Hematopoietic multipotent progenitor cell treated with erythropoietin and hydrocortisone succinate and interleukin-3 and kit ligand, for 6 days (in vitro differentiated cells): ENCODE data around the gene SEMA4D.

ENCODE experiments used
- DNase-seq: peaks from one replicate; pipeline ENCODE4 v3.0.0-alpha.2; 2015

The SEMA4D gene

GRCh38 chr9:89425921-89426383 lies 72.0 kb downstream of the SEMA4D start:
- DNase-seq, result no peak

GRCh38 chr9:89425024-89425805 lies 72.7 kb downstream of the SEMA4D start:
- DNase-seq, result no peak

GRCh38 chr9:89422151-89422975 lies 75.5 kb downstream of the SEMA4D start:
- DNase-seq, result peak; percentile 88

GRCh38 chr9:89421595-89421994 lies 76.3 kb downstream of the SEMA4D start:
- DNase-seq, result no peak

GRCh38 chr9:89420397-89421178 lies 77.3 kb downstream of the SEMA4D start:
- peak; percentile 64 for DNase-seq

GRCh38 chr9:89419978-89420394 lies 77.9 kb downstream of the SEMA4D start:
- DNase-seq, result no peak

GRCh38 chr9:89418882-89419640 lies 78.9 kb downstream of the SEMA4D start:
- DNase-seq, result no peak

GRCh38 chr9:89418474-89418845 lies 79.5 kb downstream of the SEMA4D start:
- no peak for DNase-seq

DNA sequence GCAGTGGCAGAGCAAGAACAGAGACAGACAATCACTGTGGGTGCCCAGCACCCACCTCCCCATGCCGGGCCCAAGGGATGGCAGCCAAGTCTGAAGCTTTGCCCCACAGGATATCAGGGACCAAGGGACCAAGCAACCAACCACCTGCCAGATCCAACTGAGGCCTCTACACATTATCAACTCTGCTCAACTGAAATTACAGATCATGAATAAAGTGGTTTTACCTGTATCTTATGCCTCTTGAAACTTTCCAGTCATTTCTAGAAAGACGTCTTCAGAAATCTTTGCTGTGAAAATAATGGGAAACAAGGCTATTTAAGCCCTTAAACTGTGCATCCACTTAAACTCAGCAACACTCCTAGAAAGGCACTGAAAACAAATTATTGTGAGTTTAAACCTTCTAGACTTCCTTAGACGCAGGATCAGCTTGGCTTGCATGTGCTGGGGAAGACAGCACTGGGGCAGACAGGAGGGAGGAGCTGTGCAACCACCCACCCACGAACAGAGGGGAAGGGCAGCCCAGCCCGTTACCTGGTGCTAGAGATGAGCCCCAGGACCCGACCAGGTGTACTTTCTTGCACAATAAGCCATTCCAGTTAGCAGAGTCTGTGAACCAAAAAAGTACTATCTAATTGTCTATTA lies 80.0 kb downstream of the SEMA4D start:
- no peak for DNase-seq

- DNase-seq, result no peak
These were observed 83.1 kb downstream of the SEMA4D start for GRCh38 chr9:89414670-89415324.

GRCh38 chr9:89413963-89414638 lies 83.8 kb downstream of the SEMA4D start:
- DNase-seq, result no peak

- DNase-seq, result no peak
These were observed 85.0 kb downstream of the SEMA4D start for GRCh38 chr9:89412951-89413350.

DNA sequence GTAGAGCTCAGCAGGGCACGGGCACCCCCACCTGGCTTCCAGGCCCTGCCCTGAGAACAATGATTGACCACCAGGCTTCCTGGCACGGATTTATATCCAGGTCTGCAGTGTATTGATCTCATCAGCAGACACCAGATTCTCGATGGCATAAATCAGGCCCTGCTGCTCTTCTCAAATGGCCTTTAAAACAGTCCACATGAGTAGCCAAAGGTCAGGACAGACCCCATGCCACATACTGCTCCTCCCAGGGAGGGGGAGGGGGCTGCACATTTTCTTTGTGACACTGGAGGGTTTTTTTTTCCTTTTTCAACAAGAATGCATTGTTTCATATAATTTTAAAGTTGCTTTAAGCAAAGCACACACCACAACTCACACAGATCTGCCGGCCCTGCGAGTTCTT lies 85.4 kb downstream of the SEMA4D start:
- no peak for DNase-seq

DNA sequence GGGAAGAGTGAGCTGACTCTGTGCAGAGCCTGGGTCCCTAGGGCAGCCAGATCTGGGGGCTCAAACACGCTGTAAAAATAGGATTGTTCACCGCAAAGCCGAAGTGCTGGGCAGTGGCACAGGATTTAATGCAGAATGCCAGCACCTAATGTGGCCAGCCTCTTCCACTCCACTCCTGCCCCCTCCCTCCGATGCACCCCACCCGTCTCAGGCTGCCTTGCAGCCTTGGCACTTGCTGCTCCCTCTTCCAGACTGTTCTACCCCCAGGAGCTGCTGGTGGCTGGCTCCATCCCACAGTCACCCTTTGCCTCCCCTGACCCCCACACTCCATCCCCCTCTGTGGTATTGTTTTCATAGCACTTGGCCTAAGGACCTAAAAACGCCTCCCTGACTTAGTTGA lies 86.2 kb downstream of the SEMA4D start:
- no peak for DNase-seq

DNA sequence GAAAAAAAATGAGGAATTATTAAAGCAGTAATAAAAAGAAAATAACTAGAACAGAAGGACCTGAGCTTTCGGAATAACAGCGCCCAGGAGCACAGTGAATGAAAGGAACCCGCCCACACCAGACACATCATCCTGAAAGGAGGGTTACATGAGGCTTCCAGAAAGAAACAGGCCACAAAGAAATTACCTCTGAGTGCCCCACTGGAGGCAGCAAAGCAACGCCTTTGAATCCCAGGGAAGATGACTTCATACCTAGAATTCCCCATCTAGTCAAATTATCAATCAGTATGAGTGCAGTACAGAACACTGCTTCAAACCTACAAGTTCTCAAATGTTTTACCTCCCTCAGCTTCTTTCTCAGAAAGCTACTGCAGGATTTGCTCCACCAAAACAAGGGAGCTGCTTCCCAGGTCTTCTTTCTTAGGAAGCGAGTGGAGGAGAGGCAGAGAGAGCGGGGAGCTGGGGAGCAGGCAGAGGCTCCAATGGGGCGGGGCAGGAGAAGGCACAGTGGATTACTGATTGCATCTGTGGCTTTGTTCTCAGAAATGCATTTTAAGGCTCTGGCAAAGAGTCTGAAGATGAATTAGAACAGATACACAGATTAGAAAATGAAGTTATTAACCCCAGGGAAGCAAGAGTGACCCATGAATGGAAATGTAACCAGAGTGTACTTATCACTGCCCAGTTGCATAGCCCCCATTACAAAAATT lies 87.1 kb downstream of the SEMA4D start:
- DNase-seq, result peak; percentile 65

DNA sequence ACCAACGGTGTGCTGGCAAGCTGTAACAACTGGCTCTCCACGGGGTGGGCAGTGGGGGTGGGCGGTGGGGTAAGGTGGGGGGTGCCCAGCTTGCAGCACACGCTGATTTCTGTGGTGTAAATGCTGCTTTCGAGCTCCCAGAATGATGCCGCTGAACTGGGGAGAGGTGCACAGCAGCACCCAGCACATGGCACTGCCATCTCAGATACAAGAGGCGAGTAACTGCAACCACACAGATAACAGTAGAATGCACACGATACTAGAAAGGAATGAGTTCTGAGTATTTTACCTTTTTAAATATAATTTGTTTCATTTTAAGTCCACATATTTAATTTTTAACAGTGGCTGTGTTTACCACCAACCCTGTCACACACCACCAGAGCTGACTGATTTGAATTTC lies 87.9 kb downstream of the SEMA4D start:
- peak; percentile 82 for DNase-seq

- peak; percentile 48 for DNase-seq
These were observed 88.4 kb downstream of the SEMA4D start for GRCh38 chr9:89409466-89409865.

GRCh38 chr9:89408628-89409101 lies 89.2 kb downstream of the SEMA4D start:
- DNase-seq, result peak; percentile 87

DNA sequence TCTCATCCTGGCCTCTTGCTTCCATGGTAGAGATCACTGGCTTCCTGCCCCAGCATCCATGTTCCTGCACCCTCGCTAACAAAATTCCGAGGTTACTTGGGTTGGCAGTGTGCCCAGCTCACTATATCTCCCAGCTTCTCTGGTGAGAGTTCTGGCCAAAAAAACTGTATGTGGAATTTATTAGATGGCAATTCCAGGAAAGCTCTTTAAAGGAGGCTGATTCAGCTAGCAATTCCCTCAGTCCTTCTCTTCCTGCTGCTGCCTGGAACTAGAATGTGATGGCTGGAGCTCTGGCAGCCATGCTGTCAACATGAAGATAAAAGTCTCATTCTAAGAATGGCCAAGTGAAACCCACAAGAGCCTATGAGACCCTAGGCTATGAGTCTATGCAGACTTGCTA lies 90.8 kb downstream of the SEMA4D start:
- DNase-seq, result no peak

DNA sequence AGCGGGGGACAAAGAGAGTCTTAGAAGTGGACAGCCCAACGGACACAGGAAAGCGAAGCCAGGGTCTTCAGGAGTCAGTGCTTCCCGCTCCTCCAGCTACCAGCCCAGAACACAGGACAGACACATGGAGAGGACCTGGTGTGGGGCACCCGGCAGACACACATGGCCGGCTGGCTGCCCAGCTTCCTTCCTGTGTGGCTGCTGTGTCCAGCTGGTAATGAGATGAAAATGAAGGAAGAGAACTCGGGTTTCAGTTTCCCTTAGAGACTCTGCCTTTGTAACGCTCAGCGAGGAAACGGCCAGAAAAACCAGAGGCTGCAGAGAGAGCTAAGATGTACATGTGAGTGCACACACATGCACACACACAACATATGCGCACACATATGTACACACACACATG lies 92.1 kb downstream of the SEMA4D start:
- peak; percentile 27 for DNase-seq
